ENCODE measurements around the gene ST6GAL1. TPM values are rescaled to one million over a fixed set of nuclear protein-coding genes. Genes with fewer than 3 reads are reported as not detected.
A peak's percentile ranks its signal among the peaks of the same experiment; 100 is the strongest.

ST6GAL1 gene
- total RNA-seq, 2 donors from 2014 or later = 57.3 to 62.6 TPM

DNA sequence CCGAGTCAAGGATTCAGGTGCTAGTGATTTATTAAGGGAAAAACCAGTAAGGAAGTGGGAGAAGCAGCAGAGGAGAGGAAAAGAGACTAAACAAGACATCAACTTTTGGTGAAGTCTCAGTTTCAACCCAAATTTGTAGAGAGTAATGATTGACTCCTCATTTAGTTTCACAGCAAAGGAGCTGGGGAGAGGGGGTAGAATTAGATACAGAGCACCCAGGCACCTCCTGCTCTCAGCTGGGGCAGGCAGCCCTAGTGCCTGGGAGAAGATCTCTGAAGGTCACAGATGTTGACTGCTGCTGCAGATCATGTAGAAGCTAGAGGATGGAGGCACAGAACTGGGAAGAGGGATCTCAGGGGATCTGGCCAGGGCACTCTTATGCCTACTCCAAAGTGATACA is 179.8 kb downstream of the ST6GAL1 start:
- intact Hi-C loops (cut with DNase I, micrococcal nuclease) = loop anchor here in 1 of 2 donors (5.0 kb wide), 1 partner anchor 57 kb away; no protein-coding TSS in a partner anchor
- DNase-seq (no peak), ATAC-seq (no peak)

DNA sequence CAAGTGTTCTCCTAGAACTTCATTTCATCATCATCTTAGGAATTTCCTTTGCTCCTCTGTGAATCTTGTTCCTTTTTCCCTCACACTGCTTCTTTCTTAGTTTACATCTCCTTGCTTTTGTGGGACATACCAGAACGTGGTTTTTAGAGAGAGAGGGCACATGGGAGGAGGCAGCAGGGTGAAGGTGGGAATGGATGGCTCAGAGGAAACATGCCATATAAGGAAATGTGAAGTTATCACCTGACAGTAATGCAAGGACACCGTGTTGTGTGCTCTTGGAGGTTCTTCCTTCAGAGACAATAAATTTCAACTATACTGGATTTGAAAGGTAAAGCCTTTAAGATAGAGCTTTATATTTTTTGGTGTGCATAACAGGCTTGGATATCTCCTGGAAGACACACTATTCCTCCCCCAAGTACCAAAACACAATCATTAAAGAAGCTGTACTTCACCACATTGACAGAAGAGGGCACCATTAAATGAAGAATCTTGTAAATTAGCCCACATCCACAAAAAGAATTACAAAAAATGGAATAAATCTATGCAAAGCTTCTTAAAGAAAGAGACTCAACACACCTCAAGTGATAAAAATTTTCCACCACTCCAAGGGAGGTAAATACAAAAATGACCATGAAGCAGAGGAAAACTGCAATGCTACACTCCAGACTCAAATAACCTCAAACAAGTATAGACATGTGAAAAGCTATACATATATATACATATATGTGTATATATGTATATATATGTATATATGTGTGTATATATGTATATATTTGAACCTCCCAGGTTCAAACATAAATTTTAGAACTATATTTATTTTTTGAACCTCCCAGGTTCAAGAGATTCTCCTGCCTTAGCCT is 182.8 kb downstream of the ST6GAL1 start:
- ATAC-seq (peak; percentile 30), DNase-seq (no peak)
- intact Hi-C loops (cut with DNase I, micrococcal nuclease) = loop anchor here in 1 of 2 donors (5.0 kb wide), 1 partner anchor 54 kb away; no protein-coding TSS in a partner anchor

DNA sequence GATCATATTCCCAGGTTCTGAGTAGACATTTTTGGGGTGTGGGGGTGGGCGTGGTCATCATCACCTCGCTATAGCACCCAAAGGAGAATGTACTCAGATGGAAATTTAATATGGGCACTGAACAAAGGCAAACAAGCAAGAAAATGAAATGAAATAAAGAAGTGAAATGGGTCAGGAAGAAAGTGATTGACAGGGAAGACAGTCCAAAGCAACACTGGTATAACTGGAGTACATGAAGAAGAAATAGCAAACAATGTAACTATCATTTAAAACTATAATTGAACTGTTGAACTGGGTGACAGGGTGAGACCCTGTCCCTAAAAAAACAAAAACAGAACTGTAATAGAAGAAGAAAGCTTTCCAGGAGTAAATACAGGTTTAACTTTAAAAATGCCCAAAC is 184.2 kb downstream of the ST6GAL1 start:
- DNase-seq (no peak), ATAC-seq (no peak)
- intact Hi-C loops (cut with DNase I, micrococcal nuclease) = loop anchor here in 1 of 2 donors (5.0 kb wide), 1 partner anchor 53 kb away; no protein-coding TSS in a partner anchor

DNA sequence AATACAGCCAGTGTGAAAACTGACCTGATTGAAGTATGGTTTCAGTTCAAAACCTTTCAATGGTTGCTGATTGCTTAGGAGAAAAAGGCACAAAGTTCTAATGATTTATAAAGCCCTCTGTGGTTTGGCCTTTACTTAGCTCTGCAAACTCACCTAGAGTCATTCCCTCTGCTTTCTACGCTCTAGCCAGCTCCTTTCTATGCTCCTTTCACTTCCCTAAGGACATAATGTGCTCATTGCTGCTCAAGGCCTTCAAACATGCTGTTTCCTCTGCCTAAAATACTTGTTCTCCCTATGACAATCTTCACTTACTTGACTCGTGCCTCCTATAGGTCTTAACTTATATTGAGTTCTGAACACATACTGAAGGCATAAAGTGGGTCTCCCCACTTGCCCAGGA is 190.0 kb downstream of the ST6GAL1 start:
- no peak for DNase-seq
- ATAC-seq = no peak
- intact Hi-C loops (cut with DNase I, micrococcal nuclease) = no loop called here

DNA sequence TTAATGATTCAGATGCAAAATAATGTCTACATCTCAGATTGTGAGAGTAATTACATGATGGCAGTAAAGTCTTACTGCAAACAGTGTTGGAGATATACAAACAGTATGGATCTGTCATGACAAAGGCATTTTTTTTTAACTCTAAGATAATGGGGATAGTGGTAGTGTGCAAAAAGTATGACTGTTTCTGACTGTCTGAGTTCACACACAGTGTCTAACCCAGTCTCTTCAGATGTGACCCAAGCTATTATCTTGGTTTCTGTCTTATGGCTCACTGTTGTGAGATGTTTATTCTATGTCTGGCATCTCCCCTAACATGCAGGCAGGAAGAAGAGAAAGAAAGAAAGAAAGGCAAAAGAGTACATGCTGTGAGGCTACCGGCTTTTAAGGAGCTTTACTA is 191.9 kb downstream of the ST6GAL1 start:
- intact Hi-C loops (cut with DNase I, micrococcal nuclease) = no loop called here
- no peak for ATAC-seq
- no peak for DNase-seq

DNA sequence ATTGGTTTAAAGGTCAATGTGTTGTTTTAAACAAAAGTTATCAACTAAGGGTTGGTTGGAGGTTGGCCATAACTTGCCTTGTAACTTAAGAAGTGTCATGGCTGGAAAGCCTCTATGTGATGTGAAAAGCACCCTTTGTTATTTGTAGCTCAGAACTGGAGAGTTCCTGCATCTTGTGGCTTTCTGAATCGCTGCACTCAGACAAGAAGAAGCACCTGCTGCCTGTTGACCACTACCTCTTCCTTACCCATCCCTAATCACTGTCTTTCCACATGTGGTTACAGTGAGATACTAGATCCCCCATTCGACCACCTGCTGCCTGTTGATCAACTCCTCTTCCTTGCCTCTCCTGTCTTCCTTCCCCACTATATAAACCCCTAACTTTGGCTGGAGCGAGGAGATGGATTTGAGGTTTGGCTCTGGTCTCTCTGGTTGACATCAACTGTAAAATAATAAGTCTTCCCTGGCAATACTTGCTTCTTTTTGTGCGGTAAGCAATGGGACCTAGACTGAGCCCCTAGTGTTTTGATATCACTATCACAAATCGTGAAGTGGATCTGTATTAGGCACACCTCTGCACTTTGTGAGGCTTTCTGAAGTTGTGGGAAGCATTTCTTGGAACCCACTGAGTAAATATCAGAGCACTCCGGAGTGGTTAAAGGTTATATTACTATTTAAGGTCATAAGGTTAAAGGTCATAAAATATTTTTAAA is 195.1 kb downstream of the ST6GAL1 start:
- DNase-seq = no peak
- intact Hi-C loops (cut with DNase I, micrococcal nuclease) = no loop called here
- no peak for ATAC-seq

Other genes starting within 250 kb of the ST6GAL1 start
- gene KNG1, start 213.2 kb upstream of the ST6GAL1 start, total RNA-seq = 1 to 10 TPM; 2.3 to 3.6 TPM
- gene EIF4A2, start 146.9 kb upstream of the ST6GAL1 start, total RNA-seq = 100 to 1,000 TPM; 214 to 343 TPM
- 1 to 10 TPM; 6.6 to 7.8 TPM for gene RFC4, start 124.0 kb upstream of the ST6GAL1 start, total RNA-seq
- 1 to 10 TPM in 1 of 2 donors, under 1 TPM in 1; 0.15 to 3.1 TPM for gene ADIPOQ, start 87.8 kb upstream of the ST6GAL1 start, total RNA-seq
- gene RPL39L, start 209.0 kb downstream of the ST6GAL1 start, total RNA-seq = 1 to 10 TPM; 2.2 to 3.2 TPM